Thoracic aorta (tissue), 2 donors: ENCODE results near the gene CLIP4. TPM values are rescaled to one million over a fixed set of nuclear protein-coding genes. Genes with fewer than 3 reads are reported as not detected.

Experiments
- ATAC-seq: fragments of 150-250 bp; one replicate; pipeline ENCODE4 v1.8.0; 2017; ENCODE audit warnings: low read depth; ENCODE audit not compliant: insufficient number of reproducible peaks, low FRiP score
- DNase-seq: peaks from one replicate; pipeline ENCODE4 v3.0.0-alpha.2; 2020; ENCODE audit warnings: low spot score
- H3K27ac ChIP-seq, 2 donors: fragments of 200-600 bp; sonication (generic); 1 replicate in 1 of 2; 2 replicates in 1 of 2; pipeline ENCODE4 v1.5.1; 2016; ENCODE audit warnings: mild to moderate bottlenecking in 2 of 2, moderate library complexity in 2 of 2
- H3K27me3 ChIP-seq: fragments of 200-600 bp; sonication (generic); replicated peaks from 2 replicates; pipeline ENCODE4 v1.6.0; 2016; ENCODE audit warnings: mild to moderate bottlenecking; ENCODE audit not compliant: insufficient read depth
- H3K36me3 ChIP-seq: fragments of 200-600 bp; sonication (generic); one replicate; pipeline ENCODE4 v1.5.1; 2016
- H3K4me1 ChIP-seq, 2 donors: fragments of 200-600 bp; sonication (generic); 1 replicate in 1 of 2; 2 replicates in 1 of 2; pipeline versions ENCODE4 v1.5.1 to v1.6.0; 2016; ENCODE audit warnings: low read depth in 2 of 2, mild to moderate bottlenecking in 1 of 2; ENCODE audit not compliant: control insufficient read depth in 1 of 2
- H3K4me3 ChIP-seq: fragments of 200-600 bp; sonication (generic); 2 replicates; pipeline ENCODE4 v1.5.1; 2016; ENCODE audit warnings: mild to moderate bottlenecking
- H3K9me3 ChIP-seq: fragments of 200-600 bp; sonication (generic); 2 replicates; pipeline ENCODE4 v1.5.1; 2016
- total RNA-seq, 2 donors: library from RNA; depleted of rRNA; stranded (reverse); fragments of >200 nt; gene quantifications; one replicate each; pipeline versions ENCODE4 v1.1.0 to v1.2.3, GENCODE V29; 2016
- TF ChIP-seq, protein P1 (sequence below): fragments of 200-600 bp; sonication (generic); IDR thresholded peaks from one replicate; pipeline ENCODE4 v1.5.1; 2019; ENCODE audit warnings: antibody characterized with exemption

The CLIP4 gene, protein sequence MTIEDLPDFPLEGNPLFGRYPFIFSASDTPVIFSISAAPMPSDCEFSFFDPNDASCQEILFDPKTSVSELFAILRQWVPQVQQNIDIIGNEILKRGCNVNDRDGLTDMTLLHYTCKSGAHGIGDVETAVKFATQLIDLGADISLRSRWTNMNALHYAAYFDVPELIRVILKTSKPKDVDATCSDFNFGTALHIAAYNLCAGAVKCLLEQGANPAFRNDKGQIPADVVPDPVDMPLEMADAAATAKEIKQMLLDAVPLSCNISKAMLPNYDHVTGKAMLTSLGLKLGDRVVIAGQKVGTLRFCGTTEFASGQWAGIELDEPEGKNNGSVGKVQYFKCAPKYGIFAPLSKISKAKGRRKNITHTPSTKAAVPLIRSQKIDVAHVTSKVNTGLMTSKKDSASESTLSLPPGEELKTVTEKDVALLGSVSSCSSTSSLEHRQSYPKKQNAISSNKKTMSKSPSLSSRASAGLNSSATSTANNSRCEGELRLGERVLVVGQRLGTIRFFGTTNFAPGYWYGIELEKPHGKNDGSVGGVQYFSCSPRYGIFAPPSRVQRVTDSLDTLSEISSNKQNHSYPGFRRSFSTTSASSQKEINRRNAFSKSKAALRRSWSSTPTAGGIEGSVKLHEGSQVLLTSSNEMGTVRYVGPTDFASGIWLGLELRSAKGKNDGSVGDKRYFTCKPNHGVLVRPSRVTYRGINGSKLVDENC
- total RNA-seq, result 10 to 100 TPM; 31.3 to 54.0 TPM

GRCh38 chr2:29114946-29115609 lies at the start of gene CLIP4:
TSS of gene CLIP4 (plus strand) at chr2:29115415. CDS start at chr2:29121389, 5,974 bp downstream.
- ATAC-seq (peak; percentile 54), DNase-seq (no peak)
- Histone ChIP-seq H3K4me1 (peaks cover 13 to 33% of the 10 kb centered on the region in 2 donors), H3K4me3 (peak within 1 kb of the TSS; percentile 83), H3K27me3 (no peaks in the 10 kb centered on the region), H3K36me3 (no peaks in the 10 kb centered on the region), H3K9me3 (no peaks in the 10 kb centered on the region), H3K27ac (peak within 1 kb of the TSS; percentile 56 to 71)
- TF ChIP-seq, protein P1, sequence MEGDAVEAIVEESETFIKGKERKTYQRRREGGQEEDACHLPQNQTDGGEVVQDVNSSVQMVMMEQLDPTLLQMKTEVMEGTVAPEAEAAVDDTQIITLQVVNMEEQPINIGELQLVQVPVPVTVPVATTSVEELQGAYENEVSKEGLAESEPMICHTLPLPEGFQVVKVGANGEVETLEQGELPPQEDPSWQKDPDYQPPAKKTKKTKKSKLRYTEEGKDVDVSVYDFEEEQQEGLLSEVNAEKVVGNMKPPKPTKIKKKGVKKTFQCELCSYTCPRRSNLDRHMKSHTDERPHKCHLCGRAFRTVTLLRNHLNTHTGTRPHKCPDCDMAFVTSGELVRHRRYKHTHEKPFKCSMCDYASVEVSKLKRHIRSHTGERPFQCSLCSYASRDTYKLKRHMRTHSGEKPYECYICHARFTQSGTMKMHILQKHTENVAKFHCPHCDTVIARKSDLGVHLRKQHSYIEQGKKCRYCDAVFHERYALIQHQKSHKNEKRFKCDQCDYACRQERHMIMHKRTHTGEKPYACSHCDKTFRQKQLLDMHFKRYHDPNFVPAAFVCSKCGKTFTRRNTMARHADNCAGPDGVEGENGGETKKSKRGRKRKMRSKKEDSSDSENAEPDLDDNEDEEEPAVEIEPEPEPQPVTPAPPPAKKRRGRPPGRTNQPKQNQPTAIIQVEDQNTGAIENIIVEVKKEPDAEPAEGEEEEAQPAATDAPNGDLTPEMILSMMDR, result no peak

GRCh38 chr2:29066271-29066860 lies 48.8 kb upstream of the CLIP4 start:
- H3K36me3 ChIP-seq, result no peaks in the 10 kb centered on the region
- no peaks in the 10 kb centered on the region for H3K27me3 ChIP-seq
- H3K4me1 ChIP-seq, result peaks cover 0 to 22% of the 10 kb centered on the region in 2 donors
- DNase-seq (no peak), ATAC-seq (no peak)
- H3K9me3 ChIP-seq, result no peaks in the 10 kb centered on the region
- no peak overlapping the region for H3K27ac ChIP-seq
- H3K4me3 ChIP-seq, result no peak overlapping the region
- TF ChIP-seq, protein P1, result no peak

- Histone ChIP-seq H3K27ac (no peak overlapping the region), H3K9me3 (no peaks in the 10 kb centered on the region), H3K27me3 (no peaks in the 10 kb centered on the region), H3K4me3 (no peak overlapping the region), H3K36me3 (no peaks in the 10 kb centered on the region), H3K4me1 (peaks cover 0 to 22% of the 10 kb centered on the region in 2 donors)
- DNase-seq, result no peak
- TF ChIP-seq, protein P1, result no peak
- no peak for ATAC-seq
Measured at GRCh38 chr2:29066997-29067605, 48.1 kb upstream of the CLIP4 start.

GRCh38 chr2:29068513-29068912 lies 46.7 kb upstream of the CLIP4 start:
- H3K36me3 ChIP-seq, result no peaks in the 10 kb centered on the region
- H3K4me3 ChIP-seq, result no peak overlapping the region
- H3K9me3 ChIP-seq, result no peaks in the 10 kb centered on the region
- DNase-seq (no peak), ATAC-seq (no peak)
- no peak overlapping the region for H3K27ac ChIP-seq
- TF ChIP-seq, protein P1, result no peak
- H3K27me3 ChIP-seq, result no peaks in the 10 kb centered on the region
- H3K4me1 ChIP-seq, result peaks cover 0 to 19% of the 10 kb centered on the region in 2 donors
